ENCODE data around the gene TBC1D8.

DNA sequence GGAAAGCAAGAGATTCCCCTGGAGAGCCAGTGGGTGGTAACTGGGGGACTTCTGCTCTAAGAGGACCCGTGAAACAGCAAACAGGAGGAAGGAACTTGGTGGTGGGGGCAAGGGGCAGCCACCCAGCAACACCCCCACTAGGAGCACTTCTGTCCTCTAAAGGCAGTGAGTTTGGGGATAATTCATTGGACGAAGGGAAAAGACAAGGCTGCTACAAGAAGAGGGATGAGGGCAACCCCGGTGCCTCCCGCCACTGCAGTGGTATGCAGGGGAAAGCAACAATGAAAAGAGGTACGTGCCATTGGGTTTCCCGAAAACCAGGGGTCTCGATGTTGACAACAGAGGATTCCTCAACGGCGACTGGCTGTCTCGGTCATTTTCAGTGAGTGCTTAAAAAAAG, 140.0 kb downstream of the TBC1D8 start:
- no peak for TF ChIP-seq CTCF (conservative IDR thresholded peaks at IDR 0.05)
- TF ChIP-seq ZFX (IDR thresholded peaks at IDR 0.05) = no peak
